ENCODE results near the gene FAM241B.

Gene FAM241B, protein sequence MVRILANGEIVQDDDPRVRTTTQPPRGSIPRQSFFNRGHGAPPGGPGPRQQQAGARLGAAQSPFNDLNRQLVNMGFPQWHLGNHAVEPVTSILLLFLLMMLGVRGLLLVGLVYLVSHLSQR

DNA sequence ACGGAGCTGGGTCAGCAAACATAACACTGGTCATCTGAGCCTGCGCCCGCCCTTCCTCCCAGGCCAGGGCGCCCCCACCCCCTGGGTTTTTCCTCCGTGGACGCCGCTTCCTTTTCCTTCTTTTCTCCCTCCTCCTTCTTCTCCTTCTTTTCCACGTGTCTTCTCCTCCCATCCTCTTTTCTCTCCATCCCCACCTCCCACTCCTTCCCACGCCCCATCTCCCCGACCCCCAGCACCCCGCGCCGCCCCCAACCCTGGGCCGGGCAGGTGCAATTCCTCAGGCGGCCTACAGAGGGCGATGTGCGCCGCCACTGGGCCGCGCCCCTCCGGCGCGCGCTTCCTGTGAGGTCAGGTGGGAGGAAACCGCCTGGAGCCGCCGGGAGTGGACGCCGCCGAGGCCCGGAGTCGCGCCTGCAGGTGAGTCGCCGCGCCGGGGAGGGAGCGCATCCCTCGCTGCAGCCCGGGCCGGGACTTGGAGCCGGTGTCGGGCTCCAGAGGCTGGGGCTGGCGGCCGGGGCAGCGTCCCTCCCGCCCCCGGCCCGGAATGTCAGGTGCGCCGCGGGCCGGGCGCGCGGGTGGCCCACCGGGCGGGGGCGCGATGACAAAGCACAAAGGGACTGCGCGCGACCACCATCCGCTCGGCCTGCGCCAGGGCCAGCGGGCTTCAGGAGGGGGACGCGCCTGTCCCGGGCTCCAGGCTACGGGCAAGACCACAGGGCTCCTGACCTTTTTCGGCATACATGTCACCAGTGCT is at the start of gene FAM241B:
Gene FAM241B (plus strand): TSS at position 351 of the 754 bp plus-strand sequence. CDS start 1,497 bp downstream, outside the sequence.
- TF ChIP-seq YY1 (IDR thresholded peaks at IDR 0.05; ENCODE audit: low read depth) (no peak), USF1 (IDR thresholded peaks at IDR 0.05) (peak; percentile 75), EP300 (IDR thresholded peaks at IDR 0.05; ENCODE audit: borderline replicate concordance) (no peak), FOXM1 (IDR thresholded peaks at IDR 0.05; ENCODE audit: borderline replicate concordance, low read depth) (no peak), EGR1 (IDR thresholded peaks at IDR 0.05) (no peak), REST (IDR thresholded peaks at IDR 0.05; ENCODE audit: low read depth) (no peak), MAX (IDR thresholded peaks at IDR 0.05) (peak; percentile 65), ZBTB7A (IDR thresholded peaks at IDR 0.05; ENCODE audit: low read depth) (peak; percentile 98), TCF12 (IDR thresholded peaks at IDR 0.05; ENCODE audit: low read depth) (no peak), RAD21 (IDR thresholded peaks at IDR 0.05; ENCODE audit: low read depth) (peak; percentile 13; the same call in 1 of the 2 replicates), NFIC (IDR thresholded peaks at IDR 0.05) (no peak), TEAD4 (IDR thresholded peaks at IDR 0.05) (no peak), CEBPB (IDR thresholded peaks at IDR 0.05) (no peak), TAF1 (IDR thresholded peaks at IDR 0.05; ENCODE audit: low read depth) (peak; percentile 56; the same call in 1 of the 2 replicates), CREB1 (IDR thresholded peaks at IDR 0.05; ENCODE audit: low read depth) (no peak)

- TF ChIP-seq CREB1 (IDR thresholded peaks at IDR 0.05; ENCODE audit: low read depth), result no peak
- no peak for TF ChIP-seq CEBPB (IDR thresholded peaks at IDR 0.05)
- TF ChIP-seq RAD21 (IDR thresholded peaks at IDR 0.05; ENCODE audit: low read depth), result no peak
- no peak for TF ChIP-seq REST (IDR thresholded peaks at IDR 0.05; ENCODE audit: low read depth)
- no peak for TF ChIP-seq FOXM1 (IDR thresholded peaks at IDR 0.05; ENCODE audit: borderline replicate concordance, low read depth)
Observed at GRCh38 chr10:69580435-69580834, 49.6 kb upstream of the FAM241B start.

DNA sequence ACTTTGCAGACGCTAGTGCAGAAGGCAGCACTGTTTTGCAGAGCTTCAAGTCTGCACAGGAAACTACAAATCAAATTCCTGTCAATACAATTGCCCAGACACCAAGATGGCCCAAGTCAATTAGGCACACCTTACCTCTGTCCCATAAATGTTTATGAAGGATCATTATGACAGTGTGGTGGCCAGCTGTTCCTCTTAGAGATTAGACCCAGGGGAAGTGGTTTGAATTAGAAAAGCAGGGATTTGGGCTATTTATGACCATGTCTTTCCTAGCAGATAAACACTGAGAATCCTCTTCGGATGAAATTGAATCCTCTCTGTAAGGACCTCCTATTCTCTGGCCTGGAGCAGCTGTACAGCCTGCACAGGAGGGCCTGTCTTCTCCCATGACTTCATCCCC is 46.9 kb upstream of the FAM241B start:
- TF ChIP-seq CREB1 (IDR thresholded peaks at IDR 0.05; ENCODE audit: low read depth), result no peak
- TF ChIP-seq NFIC (IDR thresholded peaks at IDR 0.05), result no peak
- no peak for TF ChIP-seq TCF12 (IDR thresholded peaks at IDR 0.05; ENCODE audit: low read depth)
- TF ChIP-seq TAF1 (IDR thresholded peaks at IDR 0.05; ENCODE audit: low read depth), result no peak
- TF ChIP-seq ZBTB7A (IDR thresholded peaks at IDR 0.05; ENCODE audit: low read depth), result no peak
- no peak for TF ChIP-seq EGR1 (IDR thresholded peaks at IDR 0.05)
- TF ChIP-seq MAX (IDR thresholded peaks at IDR 0.05), result no peak
- no peak for TF ChIP-seq CEBPB (IDR thresholded peaks at IDR 0.05)
- no peak for TF ChIP-seq YY1 (IDR thresholded peaks at IDR 0.05; ENCODE audit: low read depth)

GRCh38 chr10:69584624-69585023 is 45.4 kb upstream of the FAM241B start:
- TF ChIP-seq ZBTB7A (IDR thresholded peaks at IDR 0.05; ENCODE audit: low read depth), result no peak
- no peak for TF ChIP-seq NFIC (IDR thresholded peaks at IDR 0.05)
- TF ChIP-seq EGR1 (IDR thresholded peaks at IDR 0.05), result no peak
- no peak for TF ChIP-seq YY1 (IDR thresholded peaks at IDR 0.05; ENCODE audit: low read depth)
- no peak for TF ChIP-seq CEBPB (IDR thresholded peaks at IDR 0.05)
- no peak for TF ChIP-seq MAX (IDR thresholded peaks at IDR 0.05)
- no peak for TF ChIP-seq TCF12 (IDR thresholded peaks at IDR 0.05; ENCODE audit: low read depth)
- no peak for TF ChIP-seq TEAD4 (IDR thresholded peaks at IDR 0.05)
- TF ChIP-seq FOXM1 (IDR thresholded peaks at IDR 0.05; ENCODE audit: borderline replicate concordance, low read depth), result no peak
- no peak for TF ChIP-seq EP300 (IDR thresholded peaks at IDR 0.05; ENCODE audit: borderline replicate concordance)
- TF ChIP-seq RAD21 (IDR thresholded peaks at IDR 0.05; ENCODE audit: low read depth), result no peak
- TF ChIP-seq USF1 (IDR thresholded peaks at IDR 0.05), result no peak
- no peak for TF ChIP-seq TAF1 (IDR thresholded peaks at IDR 0.05; ENCODE audit: low read depth)
- TF ChIP-seq REST (IDR thresholded peaks at IDR 0.05; ENCODE audit: low read depth), result no peak
- TF ChIP-seq CREB1 (IDR thresholded peaks at IDR 0.05; ENCODE audit: low read depth), result no peak
